ENCODE data around the gene TSPEAR. TPM values are rescaled to one million over a fixed set of nuclear protein-coding genes. Genes with fewer than 3 reads are reported as not detected.

The TSPEAR gene
- total and polyA plus RNA-seq, 2 donors (not counting 1 experiment from before 2014, with no cell fraction given) = not detected

GRCh38 chr21:44704636-44705001 is 6.8 kb downstream of the TSPEAR start:
- intact Hi-C loops (cut with micrococcal nuclease) = no loop called here
- peaks cover 56% of the 10 kb centered on the region for H3K27me3 Mint-ChIP-seq

More at GRCh38 chr21:44704636-44705001, 6.8 kb downstream of the TSPEAR start:
- peaks cover 2% of the 10 kb centered on the region in 2 donors for H3K4me1 ChIP-seq (ENCODE audit: control insufficient read depth in 2 of 2, insufficient read depth in 2 of 2, low read length in 2 of 2)
- H3K4me3 Mint-ChIP-seq = no peak overlapping the region
- 27% methylated on average over 13 of the region's 13 CpGs for WGBS (ENCODE audit: insufficient coverage)
- TF ChIP-seq CTCF (IDR thresholded peaks at IDR 0.05) = no peak
- no peak for TF ChIP-seq EZH2 (IDR thresholded peaks at IDR 0.05; ENCODE audit: borderline replicate concordance, insufficient read depth, low read depth, low read length, poor library complexity, severe bottlenecking)
- H3K9me3 ChIP-seq (ENCODE audit: control extremely low read depth in 1 of 3, control insufficient read depth in 2 of 3, insufficient read depth in 1 of 3, low read length in 2 of 3) = peaks cover 0 to 34% (median 7%) of the 10 kb centered on the region in 3 donors
- H3K9ac ChIP-seq (ENCODE audit: low read length) = no peak overlapping the region
- H3K4me1 Mint-ChIP-seq = no peaks in the 10 kb centered on the region
- no peaks in the 10 kb centered on the region for H4K20me1 ChIP-seq (ENCODE audit: control insufficient read depth, insufficient read depth, low read length, poor library complexity, severe bottlenecking)
- H3K9me3 Mint-ChIP-seq (ENCODE audit: insufficient read depth) = peaks cover 4% of the 10 kb centered on the region
- no peak overlapping the region for H3K27ac ChIP-seq (ENCODE audit: low read length in 2 of 2)
- H2AFZ ChIP-seq (ENCODE audit: insufficient read depth, low read depth, low read length, poor library complexity, severe bottlenecking) = no peak overlapping the region
- H3K27me3 ChIP-seq (replicated peaks in 1 of 4; ENCODE audit: control extremely low read depth in 1 of 4, control insufficient read depth in 3 of 4, insufficient read depth in 4 of 4, low read length in 3 of 4) = peaks cover 0 to 80% (median 33%) of the 10 kb centered on the region in 4 experiments
- no peak for DNase-seq
- no peaks in the 10 kb centered on the region for H3K79me2 ChIP-seq (ENCODE audit: control insufficient read depth, insufficient read depth, low read length)
- no peak for ATAC-seq (ENCODE audit: low read depth)
- H3K27ac Mint-ChIP-seq = no peak overlapping the region
- ChIA-PET POLR2A (no interaction called here), CTCF (no interaction called here)
- H3K4me2 ChIP-seq (replicated peaks; ENCODE audit: low read depth, low read length, poor library complexity, severe bottlenecking) = no peak overlapping the region
- no peak overlapping the region for H3K4me3 ChIP-seq (ENCODE audit: control extremely low read depth in 1 of 5, extremely low read depth in 1 of 5, insufficient read depth in 1 of 5, low read depth in 2 of 5, low read length in 4 of 5)
- no peaks in the 10 kb centered on the region for H3K36me3 ChIP-seq (replicated peaks in 1 of 2; ENCODE audit: control extremely low read depth in 1 of 2, control insufficient read depth in 1 of 2, extremely low read depth in 1 of 2, insufficient read depth in 2 of 2, low read length in 1 of 2)

All from B cell (primary cell).